Measurements from ENCODE around the gene GRIP1. TPM values are rescaled to one million over a fixed set of nuclear protein-coding genes. Genes with fewer than 3 reads are reported as not detected.
A peak's percentile ranks its signal among the peaks of the same experiment; 100 is the strongest.

GRIP1 gene
- total RNA-seq: 1 to 10 TPM in 1 of 2 experiments, under 1 TPM in 1; 0.85 to 1.6 TPM

- Mint-ChIP-seq H3K27me3 (peaks cover 15% of the 10 kb centered on the region), H3K4me1 (no peaks in the 10 kb centered on the region), H3K36me3 (ENCODE audit: low read depth) (no peaks in the 10 kb centered on the region), H3K4me3 (no peak within 1 kb of the TSS), H3K9me3 (no peaks in the 10 kb centered on the region), H3K27ac (no peak within 1 kb of the TSS)
- DNase-seq: no peak
- ChIA-PET POLR2A (no interaction called here), CTCF (no interaction called here)
Measured at GRCh38 chr12:66678338-66679275, at the start of gene GRIP1. Gene GRIP1, minus strand, starts transcription at chr12:66679076. Its CDS starts 172 bp downstream, at chr12:66678904.

GRCh38 chr12:66726556-66726955 is 47.7 kb upstream of the GRIP1 start:
- no peaks in the 10 kb centered on the region for H3K9me3 Mint-ChIP-seq
- POLR2A ChIA-PET: no interaction called here
- no peak for DNase-seq
- no peak overlapping the region for H3K27ac Mint-ChIP-seq
- no peaks in the 10 kb centered on the region for H3K4me1 Mint-ChIP-seq
- no peak overlapping the region for H3K4me3 Mint-ChIP-seq
- peaks cover 2% of the 10 kb centered on the region for H3K36me3 Mint-ChIP-seq (ENCODE audit: low read depth)
- CTCF ChIA-PET: interaction anchor here (1.0 kb wide), 1 partner anchor 32 kb away, joined by 3 read pairs; no protein-coding TSS in a partner anchor
- peaks cover 2% of the 10 kb centered on the region for H3K27me3 Mint-ChIP-seq

- Mint-ChIP-seq H3K4me1 (no peaks in the 10 kb centered on the region), H3K27ac (no peak overlapping the region), H3K36me3 (ENCODE audit: low read depth) (peaks cover 2% of the 10 kb centered on the region), H3K4me3 (no peak overlapping the region), H3K27me3 (peaks cover 4% of the 10 kb centered on the region), H3K9me3 (no peaks in the 10 kb centered on the region)
- no peak for DNase-seq
- ChIA-PET CTCF (no interaction called here), POLR2A (no interaction called here)
Measured at GRCh38 chr12:66725031-66725430, 46.2 kb upstream of the GRIP1 start.

GRCh38 chr12:66724616-66725015 is 45.7 kb upstream of the GRIP1 start:
- Mint-ChIP-seq H3K9me3 (no peaks in the 10 kb centered on the region), H3K36me3 (ENCODE audit: low read depth) (peaks cover 2% of the 10 kb centered on the region), H3K27ac (no peak overlapping the region), H3K4me1 (no peaks in the 10 kb centered on the region), H3K27me3 (peaks cover 4% of the 10 kb centered on the region), H3K4me3 (no peak overlapping the region)
- no peak for DNase-seq
- CTCF ChIA-PET: no interaction called here
- POLR2A ChIA-PET: no interaction called here

GRCh38 chr12:66724026-66724425 is 45.1 kb upstream of the GRIP1 start:
- no peak overlapping the region for H3K4me3 Mint-ChIP-seq
- no peaks in the 10 kb centered on the region for H3K9me3 Mint-ChIP-seq

GRCh38 chr12:66719862-66720261 is 41.0 kb upstream of the GRIP1 start:
- no peak for DNase-seq
- Mint-ChIP-seq H3K36me3 (ENCODE audit: low read depth) (peaks cover under 1% of the 10 kb centered on the region), H3K27me3 (peaks cover 4% of the 10 kb centered on the region), H3K4me3 (no peak overlapping the region), H3K9me3 (peaks cover 1% of the 10 kb centered on the region), H3K27ac (no peak overlapping the region), H3K4me1 (peaks cover 5% of the 10 kb centered on the region)
- ChIA-PET POLR2A (no interaction called here), CTCF (interaction anchor here (0.6 to 0.8 kb wide), 2 partner anchors 11 to 141 kb away, joined by 3 read pairs; no protein-coding TSS in a partner anchor)

More at GRCh38 chr12:66724026-66724425, 45.1 kb upstream of the GRIP1 start:
- Mint-ChIP-seq H3K36me3 (ENCODE audit: low read depth) (peaks cover 2% of the 10 kb centered on the region), H3K27me3 (peaks cover 4% of the 10 kb centered on the region), H3K4me1 (no peaks in the 10 kb centered on the region), H3K27ac (no peak overlapping the region)
- DNase-seq: no peak
- ChIA-PET POLR2A (no interaction called here), CTCF (interaction anchor here (0.8 to 1.2 kb wide), 2 partner anchors 15 to 137 kb away, joined by 3 to 4 read pairs; no protein-coding TSS in a partner anchor)

- DNase-seq: no peak
- Mint-ChIP-seq H3K27me3 (peaks cover 4% of the 10 kb centered on the region), H3K27ac (no peak overlapping the region), H3K36me3 (ENCODE audit: low read depth) (peaks cover 5% of the 10 kb centered on the region), H3K9me3 (peaks cover 4% of the 10 kb centered on the region), H3K4me1 (peaks cover 19% of the 10 kb centered on the region), H3K4me3 (no peak overlapping the region)
- CTCF ChIA-PET: interaction anchor here (1.7 kb wide), 1 partner anchor 13 kb away, joined by 4 read pairs; no protein-coding TSS in a partner anchor
- POLR2A ChIA-PET: no interaction called here
Measured at GRCh38 chr12:66717036-66717673, 38.3 kb upstream of the GRIP1 start.

GRCh38 chr12:66716522-66716921 is 37.6 kb upstream of the GRIP1 start:
- Mint-ChIP-seq H3K36me3 (ENCODE audit: low read depth) (peaks cover 5% of the 10 kb centered on the region), H3K9me3 (peaks cover 4% of the 10 kb centered on the region), H3K27ac (no peak overlapping the region), H3K4me1 (peaks cover 19% of the 10 kb centered on the region), H3K4me3 (no peak overlapping the region), H3K27me3 (peaks cover 2% of the 10 kb centered on the region)
- ChIA-PET CTCF (interaction anchor here (1.7 kb wide), 1 partner anchor 13 kb away, joined by 4 read pairs; no protein-coding TSS in a partner anchor), POLR2A (no interaction called here)
- DNase-seq: no peak

- DNase-seq: no peak
- ChIA-PET POLR2A (no interaction called here), CTCF (no interaction called here)
- Mint-ChIP-seq H3K4me3 (no peak overlapping the region), H3K27me3 (no peaks in the 10 kb centered on the region), H3K9me3 (peaks cover 4% of the 10 kb centered on the region), H3K4me1 (peaks cover 26% of the 10 kb centered on the region), H3K36me3 (ENCODE audit: low read depth) (peaks cover 5% of the 10 kb centered on the region), H3K27ac (peak overlapping the region; percentile 38)
Measured at GRCh38 chr12:66714709-66715108, 35.8 kb upstream of the GRIP1 start.

- peaks cover 5% of the 10 kb centered on the region for H3K36me3 Mint-ChIP-seq (ENCODE audit: low read depth)
- H3K27me3 Mint-ChIP-seq: no peaks in the 10 kb centered on the region
- peak overlapping the region; percentile 35 for H3K4me3 Mint-ChIP-seq
- peak overlapping the region; percentile 34 for H3K27ac Mint-ChIP-seq
- ChIA-PET CTCF (no interaction called here), POLR2A (no interaction called here)
- H3K4me1 Mint-ChIP-seq: peaks cover 33% of the 10 kb centered on the region
- peaks cover 4% of the 10 kb centered on the region for H3K9me3 Mint-ChIP-seq
- DNase-seq: no peak
Measured at GRCh38 chr12:66713984-66714383, 35.1 kb upstream of the GRIP1 start.

GRCh38 chr12:66709893-66710292 is 31.0 kb upstream of the GRIP1 start:
- no peak overlapping the region for H3K4me3 Mint-ChIP-seq
- H3K27me3 Mint-ChIP-seq: peaks cover 2% of the 10 kb centered on the region
- H3K9me3 Mint-ChIP-seq: peaks cover 3% of the 10 kb centered on the region
- peaks cover 36% of the 10 kb centered on the region for H3K4me1 Mint-ChIP-seq
- POLR2A ChIA-PET: no interaction called here
- no peak for DNase-seq
- CTCF ChIA-PET: interaction anchor here (1.0 to 1.2 kb wide), 3 partner anchors 10 to 14 kb away, joined by 3 to 4 read pairs (median 3); no protein-coding TSS in a partner anchor
- H3K36me3 Mint-ChIP-seq (ENCODE audit: low read depth): peaks cover 4% of the 10 kb centered on the region
- H3K27ac Mint-ChIP-seq: peak overlapping the region; percentile 90

GRCh38 chr12:66709457-66709773 is 30.5 kb upstream of the GRIP1 start:
- ChIA-PET CTCF (interaction anchor here (1.0 to 1.2 kb wide), 3 partner anchors 10 to 14 kb away, joined by 3 to 4 read pairs (median 3); no protein-coding TSS in a partner anchor), POLR2A (no interaction called here)
- Mint-ChIP-seq H3K27ac (peak overlapping the region; percentile 90), H3K27me3 (peaks cover 5% of the 10 kb centered on the region), H3K4me1 (peaks cover 32% of the 10 kb centered on the region), H3K9me3 (no peaks in the 10 kb centered on the region), H3K36me3 (ENCODE audit: low read depth) (no peaks in the 10 kb centered on the region), H3K4me3 (peak overlapping the region; percentile 50)
- DNase-seq: peak; percentile 12
